WERI-Rb-1 (cell line): ENCODE results near the gene ANKS6.

Experiments
- DNase-seq: peaks from one replicate; pipeline ENCODE4 v3.0.0-alpha.2; 2020
- H3K27ac ChIP-seq: fragments of 250-450 bp; sonication (Bioruptor Pico); 2 replicates; pipeline ENCODE4 v1.5.1; 2020; ENCODE audit warnings: mild to moderate bottlenecking, moderate library complexity
- H3K27me3 ChIP-seq: fragments of 250-450 bp; sonication (Bioruptor Pico); 2 replicates; pipeline ENCODE4 v1.5.1; 2021; ENCODE audit warnings: mild to moderate bottlenecking, low read depth, moderate library complexity; ENCODE audit not compliant: insufficient read depth, severe bottlenecking
- H3K36me3 ChIP-seq: fragments of 250-450 bp; sonication (Bioruptor Pico); 2 replicates; pipeline ENCODE4 v1.5.1; 2020; ENCODE audit warnings: mild to moderate bottlenecking, moderate library complexity
- H3K4me3 ChIP-seq: 2 replicates; pipeline ENCODE4 v1.5.1; 2011; ENCODE audit warnings: low read depth, mild to moderate bottlenecking, control low read depth, low read length
- H3K9me3 ChIP-seq: fragments of 250-450 bp; sonication (Bioruptor Pico); 2 replicates; pipeline ENCODE4 v1.5.1; 2021; ENCODE audit warnings: mild to moderate bottlenecking, moderate library complexity; ENCODE audit not compliant: severe bottlenecking
- TF ChIP-seq, protein P1 (sequence below): IDR thresholded peaks from 2 replicates; pipeline ENCODE4 v1.5.1; 2011; ENCODE audit warnings: low read depth, mild to moderate bottlenecking, control low read depth, inconsistent platforms, low read length

ANKS6 gene

DNA sequence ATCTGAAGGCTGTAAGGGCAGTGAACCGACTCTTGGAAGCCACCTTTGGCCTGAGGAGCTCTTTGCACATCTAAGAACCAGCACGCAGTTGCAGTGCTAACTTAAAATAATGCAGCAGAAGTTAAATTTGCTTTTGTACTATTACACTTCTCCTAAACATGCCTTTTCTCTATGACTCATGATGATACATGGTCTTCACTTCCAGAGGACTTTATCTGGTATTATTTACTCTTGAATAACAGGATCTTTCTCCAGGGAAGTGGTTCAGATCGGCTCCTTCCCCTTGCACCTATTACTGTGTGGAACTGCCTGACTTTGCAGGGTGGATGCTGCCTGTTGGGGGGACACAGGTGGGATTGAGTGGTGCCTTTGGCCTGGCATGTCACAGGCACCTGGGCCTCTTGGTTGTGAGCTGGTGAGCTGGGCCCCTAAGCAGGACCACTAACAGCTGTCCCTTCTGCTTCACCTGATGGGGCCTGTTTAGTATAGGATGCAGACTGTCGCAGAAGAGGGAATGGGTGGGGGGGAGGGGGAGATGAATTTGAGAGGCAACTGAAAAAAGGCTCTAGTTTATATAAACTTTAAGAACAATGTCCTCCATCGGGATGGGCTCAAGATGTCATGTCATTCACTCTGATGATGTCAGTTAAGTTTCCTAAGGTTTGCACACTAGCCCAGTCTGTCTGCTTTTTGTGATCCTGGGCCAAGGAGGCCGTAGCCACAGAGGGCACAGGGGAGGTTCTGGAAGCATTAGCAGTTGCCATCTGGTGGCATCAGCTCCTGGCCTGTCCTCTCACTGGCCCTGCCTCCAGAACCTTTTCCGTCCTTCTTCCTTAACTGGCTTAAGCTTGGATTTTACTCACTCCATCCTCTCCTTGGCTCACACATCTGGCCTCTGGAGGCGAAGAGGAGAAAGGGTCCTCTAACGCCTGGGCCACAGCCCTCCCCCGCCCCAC is 53.8 kb downstream of the ANKS6 start:
- TF ChIP-seq, protein P1, sequence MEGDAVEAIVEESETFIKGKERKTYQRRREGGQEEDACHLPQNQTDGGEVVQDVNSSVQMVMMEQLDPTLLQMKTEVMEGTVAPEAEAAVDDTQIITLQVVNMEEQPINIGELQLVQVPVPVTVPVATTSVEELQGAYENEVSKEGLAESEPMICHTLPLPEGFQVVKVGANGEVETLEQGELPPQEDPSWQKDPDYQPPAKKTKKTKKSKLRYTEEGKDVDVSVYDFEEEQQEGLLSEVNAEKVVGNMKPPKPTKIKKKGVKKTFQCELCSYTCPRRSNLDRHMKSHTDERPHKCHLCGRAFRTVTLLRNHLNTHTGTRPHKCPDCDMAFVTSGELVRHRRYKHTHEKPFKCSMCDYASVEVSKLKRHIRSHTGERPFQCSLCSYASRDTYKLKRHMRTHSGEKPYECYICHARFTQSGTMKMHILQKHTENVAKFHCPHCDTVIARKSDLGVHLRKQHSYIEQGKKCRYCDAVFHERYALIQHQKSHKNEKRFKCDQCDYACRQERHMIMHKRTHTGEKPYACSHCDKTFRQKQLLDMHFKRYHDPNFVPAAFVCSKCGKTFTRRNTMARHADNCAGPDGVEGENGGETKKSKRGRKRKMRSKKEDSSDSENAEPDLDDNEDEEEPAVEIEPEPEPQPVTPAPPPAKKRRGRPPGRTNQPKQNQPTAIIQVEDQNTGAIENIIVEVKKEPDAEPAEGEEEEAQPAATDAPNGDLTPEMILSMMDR = no peak
- Histone ChIP-seq H3K9me3 (peaks cover 5% of the 10 kb centered on the region), H3K4me3 (no peak overlapping the region), H3K36me3 (peaks cover 34% of the 10 kb centered on the region), H3K27ac (no peak overlapping the region), H3K27me3 (no peaks in the 10 kb centered on the region)
- DNase-seq = no peak

DNA sequence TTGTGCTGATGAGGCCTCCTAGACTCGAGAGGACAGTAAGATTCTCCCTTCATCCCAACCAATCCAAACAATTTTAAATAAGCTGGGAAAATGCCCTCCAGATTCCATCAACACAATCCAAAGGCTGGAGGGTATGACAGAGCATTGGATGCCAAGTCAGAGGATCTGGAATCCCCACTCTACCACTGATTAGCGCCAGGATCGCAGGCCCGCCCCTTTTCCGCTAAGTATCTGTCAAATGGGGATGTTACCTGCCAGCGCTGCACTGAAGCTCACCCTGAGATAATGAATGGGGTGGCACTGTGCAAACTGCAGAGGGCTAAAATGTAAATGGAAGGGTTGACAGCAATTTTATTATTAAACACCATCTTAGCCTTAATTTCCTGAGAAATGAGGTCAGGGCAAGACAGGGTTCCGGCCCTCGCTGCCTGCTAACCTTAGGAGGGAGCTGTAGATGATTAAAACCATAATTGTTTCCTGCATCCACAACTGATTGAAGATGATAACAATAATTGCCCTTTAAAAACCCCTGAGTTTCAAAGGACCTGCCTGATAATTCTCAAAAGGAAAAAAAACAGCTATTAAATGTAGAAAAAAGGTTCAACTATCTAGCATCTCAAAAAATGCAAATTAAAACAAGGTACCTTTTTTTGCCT is 56.0 kb downstream of the ANKS6 start:
- no peaks in the 10 kb centered on the region for H3K27me3 ChIP-seq
- H3K36me3 ChIP-seq = peaks cover 42% of the 10 kb centered on the region
- H3K9me3 ChIP-seq = peaks cover 5% of the 10 kb centered on the region
- no peak overlapping the region for H3K27ac ChIP-seq
- no peak for DNase-seq
- TF ChIP-seq, protein P1 = no peak
- no peak overlapping the region for H3K4me3 ChIP-seq

DNA sequence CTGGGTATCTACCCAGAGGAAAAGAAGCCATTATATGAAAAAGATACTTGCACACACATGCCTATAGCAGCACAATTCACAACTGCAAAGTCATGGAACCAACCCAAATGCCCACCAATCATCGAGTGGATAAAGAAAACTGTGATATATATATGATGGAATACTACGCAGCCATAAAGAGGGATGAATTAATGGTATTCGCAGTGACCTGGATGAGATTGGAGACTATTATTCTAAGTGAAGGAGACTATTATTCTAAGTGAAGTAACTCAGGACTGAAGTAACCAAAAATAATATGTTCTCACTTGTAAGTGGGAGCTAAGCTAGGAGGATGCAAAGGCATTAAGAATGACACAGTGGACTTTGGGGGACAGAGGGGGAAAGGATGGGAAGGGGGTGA is 57.6 kb downstream of the ANKS6 start:
- no peak for DNase-seq
- Histone ChIP-seq H3K27me3 (no peaks in the 10 kb centered on the region), H3K4me3 (no peak overlapping the region), H3K36me3 (peaks cover 44% of the 10 kb centered on the region), H3K27ac (no peak overlapping the region), H3K9me3 (peaks cover 5% of the 10 kb centered on the region)
- TF ChIP-seq, protein P1 = no peak

DNA sequence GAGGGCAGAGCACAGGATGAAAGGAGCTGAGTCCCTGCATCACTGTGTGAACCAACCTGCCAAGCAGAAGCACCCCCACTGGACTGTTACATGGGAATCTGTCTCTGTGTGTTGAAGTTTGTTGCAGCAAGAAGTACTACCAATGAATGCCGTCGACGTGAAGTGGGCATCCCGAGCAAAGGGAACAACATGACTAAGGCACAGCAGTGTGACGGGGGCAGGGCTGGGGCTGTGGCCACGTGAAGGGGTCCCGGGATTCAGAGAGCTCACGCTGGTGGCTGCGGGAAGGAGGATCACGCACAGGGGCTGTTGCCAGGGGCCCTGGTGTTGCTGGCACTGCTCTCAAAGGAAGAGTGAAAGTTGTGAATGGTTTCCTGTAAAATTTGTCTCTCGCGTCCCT is 60.1 kb downstream of the ANKS6 start:
- Histone ChIP-seq H3K4me3 (no peak overlapping the region), H3K36me3 (peaks cover 36% of the 10 kb centered on the region), H3K27me3 (no peaks in the 10 kb centered on the region), H3K27ac (no peak overlapping the region), H3K9me3 (peaks cover 5% of the 10 kb centered on the region)
- TF ChIP-seq, protein P1 = no peak
- no peak for DNase-seq

DNA sequence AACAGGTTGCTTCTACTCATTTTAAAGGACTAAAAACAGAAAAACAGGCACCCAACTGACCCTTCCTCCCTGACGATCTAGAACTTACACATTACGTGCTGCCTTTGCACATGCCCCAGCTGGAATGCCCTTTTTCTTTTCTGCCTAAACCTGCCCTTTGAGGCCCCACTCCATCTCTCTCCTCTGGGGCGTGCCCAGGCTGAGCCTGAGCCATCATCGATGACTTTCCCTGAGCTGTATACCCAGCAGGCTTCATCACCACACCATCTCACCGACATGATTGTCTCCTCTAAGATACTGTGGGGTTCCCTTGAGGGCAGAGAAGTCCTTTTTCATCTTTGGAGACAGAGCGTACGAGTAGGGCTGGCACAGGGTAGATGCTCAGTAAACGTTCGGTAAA is 63.6 kb downstream of the ANKS6 start:
- DNase-seq = no peak
- Histone ChIP-seq H3K9me3 (no peaks in the 10 kb centered on the region), H3K27me3 (no peaks in the 10 kb centered on the region), H3K4me3 (no peak overlapping the region), H3K36me3 (peaks cover 27% of the 10 kb centered on the region), H3K27ac (no peak overlapping the region)
- TF ChIP-seq, protein P1 = no peak
